OCI-LY3 (cell line): ENCODE data around the gene ARHGEF28.

ENCODE experiments used
- EZH2phosphoT487 ChIP-seq: fragments of 200-600 bp; shearing (Covaris generic); IDR thresholded peaks from 2 replicates; pipeline ENCODE4 v1.6.1; 2018; ENCODE audit warnings: antibody characterized with exemption, mixed run types, low read depth
- TF ChIP-seq, protein P1 (sequence below): fragments of 200-600, 300-600 bp; sonication (generic); IDR thresholded peaks from 2 replicates; pipeline ENCODE4 v1.5.1; 2014; ENCODE audit warnings: antibody characterized with exemption, low read length, low read depth

DNA sequence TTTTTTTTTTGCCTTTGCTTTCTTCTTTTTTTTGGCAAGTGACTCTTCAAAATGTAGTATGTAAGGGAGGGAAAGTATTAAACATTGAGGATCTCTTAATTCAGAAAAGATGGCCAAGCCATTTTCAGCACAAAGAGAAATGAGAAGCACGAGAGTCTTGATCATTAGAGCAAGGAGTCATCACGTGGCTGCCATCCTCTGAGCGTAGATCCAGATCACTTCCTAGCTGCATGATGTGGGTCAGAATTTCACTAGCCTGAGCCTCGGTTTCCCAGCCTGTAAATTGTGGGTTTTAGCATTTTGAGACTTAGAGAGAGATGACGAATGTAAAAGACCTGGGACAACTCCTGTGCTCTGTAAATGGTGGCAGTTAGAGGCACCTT, 312.9 kb downstream of the ARHGEF28 start:
- TF ChIP-seq, protein P1, sequence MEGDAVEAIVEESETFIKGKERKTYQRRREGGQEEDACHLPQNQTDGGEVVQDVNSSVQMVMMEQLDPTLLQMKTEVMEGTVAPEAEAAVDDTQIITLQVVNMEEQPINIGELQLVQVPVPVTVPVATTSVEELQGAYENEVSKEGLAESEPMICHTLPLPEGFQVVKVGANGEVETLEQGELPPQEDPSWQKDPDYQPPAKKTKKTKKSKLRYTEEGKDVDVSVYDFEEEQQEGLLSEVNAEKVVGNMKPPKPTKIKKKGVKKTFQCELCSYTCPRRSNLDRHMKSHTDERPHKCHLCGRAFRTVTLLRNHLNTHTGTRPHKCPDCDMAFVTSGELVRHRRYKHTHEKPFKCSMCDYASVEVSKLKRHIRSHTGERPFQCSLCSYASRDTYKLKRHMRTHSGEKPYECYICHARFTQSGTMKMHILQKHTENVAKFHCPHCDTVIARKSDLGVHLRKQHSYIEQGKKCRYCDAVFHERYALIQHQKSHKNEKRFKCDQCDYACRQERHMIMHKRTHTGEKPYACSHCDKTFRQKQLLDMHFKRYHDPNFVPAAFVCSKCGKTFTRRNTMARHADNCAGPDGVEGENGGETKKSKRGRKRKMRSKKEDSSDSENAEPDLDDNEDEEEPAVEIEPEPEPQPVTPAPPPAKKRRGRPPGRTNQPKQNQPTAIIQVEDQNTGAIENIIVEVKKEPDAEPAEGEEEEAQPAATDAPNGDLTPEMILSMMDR: no peak
- TF ChIP-seq EZH2phosphoT487: no peak
